Stimulated activated CD4-positive, alpha-beta T cell treated with anti-CD3 and anti-CD28 coated beads, TNF-alpha, amount 100 ng/mL, for 4 hours (primary cell): Measurements from ENCODE around the gene PPP1R3E.

Experiments used
- DNase-seq, 3 experiments: peaks; one replicate each; pipeline ENCODE4 v3.0.0-alpha.2; 2020; ENCODE audit warnings: low read depth in 3 of 3

The PPP1R3E gene

GRCh38 chr14:23248601-23249000, 54.1 kb downstream of the PPP1R3E start:
- no peak for DNase-seq
